PC-3 (cell line): ENCODE results near the gene SCAF8.
A peak's percentile ranks its signal among the peaks of the same experiment; 100 is the strongest.

Source experiments
- EZH2 ChIP-seq: fragments of 300-600 bp; sonication (generic); IDR thresholded peaks from one replicate; pipeline ENCODE4 v1.6.1; 2017; ENCODE audit warnings: antibody characterized with exemption, mild to moderate bottlenecking, low read length; ENCODE audit not compliant: unreplicated experiment
- TF ChIP-seq, protein P1 (sequence below): fragments of 300-600 bp; sonication (generic); conservative IDR thresholded peaks from 2 replicates; pipeline ENCODE4 v1.5.1; 2017; ENCODE audit warnings: antibody characterized with exemption, low read depth, mild to moderate bottlenecking, low read length

DNA sequence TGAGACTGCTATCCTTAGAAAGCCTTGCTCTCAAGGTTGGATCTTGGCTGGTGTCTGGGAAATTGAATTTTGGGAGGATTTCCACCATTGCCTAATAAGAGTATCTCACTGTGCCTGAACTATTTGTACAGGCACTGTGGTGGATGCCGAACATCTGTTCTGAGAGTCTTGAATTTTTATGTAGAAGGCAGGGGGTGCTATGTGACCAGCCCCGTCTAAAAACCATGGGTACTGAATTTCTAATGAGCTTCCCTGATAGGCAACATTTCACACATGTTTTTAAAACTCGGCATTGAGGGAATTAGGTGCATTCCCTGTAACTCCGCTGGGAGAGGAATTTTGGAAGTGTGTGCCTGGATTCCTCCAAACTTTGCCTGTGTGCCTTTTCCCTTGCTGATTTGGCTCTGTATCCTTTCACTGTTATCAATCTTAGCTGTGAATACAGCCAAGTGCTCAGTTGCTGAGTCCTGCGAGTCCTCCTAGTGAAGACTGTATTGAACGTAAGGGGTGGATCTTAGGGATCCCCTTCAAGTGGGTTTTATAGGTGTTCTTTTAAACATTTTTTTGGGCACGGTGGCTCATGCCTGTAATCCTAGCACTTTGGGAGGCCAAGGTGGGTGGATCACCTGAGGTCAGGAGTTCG, 27.6 kb upstream of the SCAF8 start:
- TF ChIP-seq, protein P1, sequence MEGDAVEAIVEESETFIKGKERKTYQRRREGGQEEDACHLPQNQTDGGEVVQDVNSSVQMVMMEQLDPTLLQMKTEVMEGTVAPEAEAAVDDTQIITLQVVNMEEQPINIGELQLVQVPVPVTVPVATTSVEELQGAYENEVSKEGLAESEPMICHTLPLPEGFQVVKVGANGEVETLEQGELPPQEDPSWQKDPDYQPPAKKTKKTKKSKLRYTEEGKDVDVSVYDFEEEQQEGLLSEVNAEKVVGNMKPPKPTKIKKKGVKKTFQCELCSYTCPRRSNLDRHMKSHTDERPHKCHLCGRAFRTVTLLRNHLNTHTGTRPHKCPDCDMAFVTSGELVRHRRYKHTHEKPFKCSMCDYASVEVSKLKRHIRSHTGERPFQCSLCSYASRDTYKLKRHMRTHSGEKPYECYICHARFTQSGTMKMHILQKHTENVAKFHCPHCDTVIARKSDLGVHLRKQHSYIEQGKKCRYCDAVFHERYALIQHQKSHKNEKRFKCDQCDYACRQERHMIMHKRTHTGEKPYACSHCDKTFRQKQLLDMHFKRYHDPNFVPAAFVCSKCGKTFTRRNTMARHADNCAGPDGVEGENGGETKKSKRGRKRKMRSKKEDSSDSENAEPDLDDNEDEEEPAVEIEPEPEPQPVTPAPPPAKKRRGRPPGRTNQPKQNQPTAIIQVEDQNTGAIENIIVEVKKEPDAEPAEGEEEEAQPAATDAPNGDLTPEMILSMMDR, result peak; percentile 23; the same call in 1 of the 2 replicates
- no peak for TF ChIP-seq EZH2
